K562 (cell line): ENCODE data around the gene IL13. TPM values are rescaled to one million over a fixed set of nuclear protein-coding genes. Genes with fewer than 3 reads are reported as not detected.

Experiments used
- ATAC-seq: fragments of 200-7000 bp; cut with Tn5 transposase; 3 replicates; pipeline ENCODE4 v1.9.1; 2020; ENCODE audit warnings: moderate library complexity
- BruUV-seq: library from RNA; stranded (reverse); fragments of 400-500 nt; replicated peaks from 2 replicates; lab custom pipeline; 2021; lab: Mats Ljungman, UMichigan
- CTCF ChIA-PET: fragments of 300-600 bp; formaldehyde crosslinking; extraction: SDS; loops from one replicate; lab custom pipeline; 2021; ENCODE audit warnings: low intra/inter-chr PET ratio; lab: Yijun Ruan, JAX
- POLR2A ChIA-PET: fragments of 300-600, 350-650 bp; sonication (Branson Sonifier 250); formaldehyde crosslinking; extraction: SDS; loops from one replicate; lab custom pipeline; 2021; ENCODE audit warnings: antibody characterized with exemption, inconsistent platforms; lab: Yijun Ruan, JAX
- DNase-seq, 4 experiments: peaks; one replicate each; pipeline versions ENCODE4 v3.0.0 to v3.0.0-alpha.2; 2011 to 2018; ENCODE audit warnings: low spot score in 3 of 4, mixed read lengths in 3 of 4; ENCODE audit errors: extremely low read depth in 1 of 4
- FAIRE-seq: peaks from 2 replicates; lab custom pipeline; 2011; peaks lifted over from hg19 to GRCh38; lab: Jason Lieb, UNC
- H2AFZ ChIP-seq: 2 replicates; pipeline ENCODE4 v1.6.0; 2011; ENCODE audit warnings: low read depth, low read length, control low read depth, inconsistent platforms
- H3K27ac ChIP-seq: fragments of 200-600 bp; 3 replicates; pipeline ENCODE4 v1.8.0; 2011; ENCODE audit warnings: low read depth, mild to moderate bottlenecking, control low read depth, inconsistent platforms, low read length, moderate library complexity, mixed read lengths; ENCODE audit errors: extremely low read depth
- H3K27me3 ChIP-seq, 2 experiments: fragments of 300-600 bp in 1 of 2; 2 replicates in 1 of 2; 3 replicates in 1 of 2; pipeline versions ENCODE4 v1.6.0 to v1.8.0; 2011; ENCODE audit warnings: inconsistent platforms in 2 of 2, low read length in 2 of 2, mild to moderate bottlenecking in 1 of 2, mixed read lengths in 1 of 2, moderate library complexity in 1 of 2; ENCODE audit not compliant: control insufficient read depth in 2 of 2, insufficient read depth in 2 of 2
- H3K36me3 ChIP-seq: fragments of 300-600 bp; 3 replicates; pipeline ENCODE4 v1.8.0; 2011; ENCODE audit warnings: mild to moderate bottlenecking, low read length, inconsistent platforms; ENCODE audit not compliant: control insufficient read depth, insufficient read depth
- H3K4me1 ChIP-seq, 2 experiments: fragments of 200-600 bp in 1 of 2; replicated peaks in 1 of 2; 2 replicates in 1 of 2; 3 replicates in 1 of 2; pipeline versions ENCODE4 v1.5.1 to v1.8.0; 2011; ENCODE audit warnings: inconsistent platforms in 2 of 2, low read length in 2 of 2, mild to moderate bottlenecking in 1 of 2, mixed read lengths in 1 of 2, moderate library complexity in 1 of 2; ENCODE audit not compliant: control insufficient read depth in 2 of 2, insufficient read depth in 2 of 2
- H3K4me2 ChIP-seq: 2 replicates; pipeline ENCODE4 v1.6.1; 2011; ENCODE audit warnings: low read length, control low read depth, inconsistent platforms, mixed read lengths; ENCODE audit not compliant: insufficient read depth
- H3K4me3 ChIP-seq: fragments of 200-600 bp; sonication (generic), shearing (Covaris generic); 2 replicates; pipeline ENCODE4 v1.5.1; 2016; ENCODE audit warnings: control low read depth, inconsistent platforms
- H3K79me2 ChIP-seq: fragments of 200-600 bp; 3 replicates; pipeline ENCODE4 v1.8.0; 2011; ENCODE audit warnings: low read length, inconsistent platforms; ENCODE audit not compliant: control insufficient read depth, insufficient read depth
- H3K9ac ChIP-seq, 2 experiments: 2 replicates each; pipeline versions ENCODE4 v1.6.0 to v1.6.1; 2011; ENCODE audit warnings: low read depth in 2 of 2, low read length in 2 of 2, control low read depth in 1 of 2, inconsistent platforms in 1 of 2, mild to moderate bottlenecking in 1 of 2, mixed read lengths in 1 of 2; ENCODE audit not compliant: insufficient read depth in 1 of 2
- H3K9me1 ChIP-seq: one replicate; pipeline ENCODE4 v1.6.0; 2011; ENCODE audit warnings: inconsistent platforms, mild to moderate bottlenecking, low read length, moderate library complexity; ENCODE audit not compliant: control insufficient read depth, insufficient read depth
- H3K9me3 ChIP-seq: replicated peaks from 2 replicates; pipeline ENCODE4 v1.5.1; 2011; ENCODE audit warnings: low read depth, low read length, inconsistent platforms; ENCODE audit not compliant: control insufficient read depth, insufficient read depth
- H4K20me1 ChIP-seq: replicated peaks from 2 replicates; pipeline ENCODE4 v1.6.1; 2011; ENCODE audit warnings: low read length, inconsistent platforms, mixed read lengths; ENCODE audit not compliant: control insufficient read depth, insufficient read depth
- ADNP ChIP-seq: fragments of 200-800 bp; sonication (Bioruptor generic); IDR thresholded peaks from 2 replicates; pipeline ENCODE4 v1.6.1; 2016; ENCODE audit warnings: missing genetic modification characterization, missing compliant biosample characterization
- ARID1B ChIP-seq: fragments of 450-650 bp; IDR thresholded peaks from 2 replicates; pipeline ENCODE4 v1.6.1; 2016; ENCODE audit warnings: antibody characterized with exemption, mild to moderate bottlenecking, inconsistent platforms
- CEBPB ChIP-seq: fragments of 450-650 bp; IDR thresholded peaks from 2 replicates; pipeline ENCODE4 v1.6.1; 2016; ENCODE audit warnings: missing genetic modification characterization, missing compliant biosample characterization
- DNMT1 ChIP-seq: fragments of 450-650 bp; IDR thresholded peaks from 2 replicates; pipeline ENCODE4 v1.6.1; 2016; ENCODE audit warnings: antibody characterized with exemption, mild to moderate bottlenecking
- DPF2 ChIP-seq: fragments of 450-650 bp; IDR thresholded peaks from 2 replicates; pipeline ENCODE4 v1.6.1; 2016
- KLF16 ChIP-seq: IDR thresholded peaks from 2 replicates; pipeline ENCODE4 v1.6.1; 2016; ENCODE audit warnings: antibody characterized with exemption
- MYBL2 ChIP-seq, 2 experiments: fragments of 450-650 bp in 1 of 2; sonication (generic) in 1 of 2; formaldehyde crosslinking in 1 of 2; IDR thresholded peaks; 2 replicates each; pipeline versions ENCODE4 v1.6.1 to v1.8.1; 2017 to 2022; ENCODE audit warnings: borderline replicate concordance in 1 of 2, inconsistent platforms in 1 of 2, low read depth in 1 of 2, mild to moderate bottlenecking in 1 of 2, missing genetic modification reagents in 1 of 2, moderate library complexity in 1 of 2
- NBN ChIP-seq: fragments of 450-650 bp; IDR thresholded peaks from 2 replicates; pipeline ENCODE4 v1.6.1; 2016; ENCODE audit warnings: low read depth, mild to moderate bottlenecking
- PHB ChIP-seq: fragments of 250-450 bp; sonication (Bioruptor Pico); IDR thresholded peaks from 2 replicates; pipeline ENCODE4 v1.5.0; 2021
- RBM17 ChIP-seq: fragments of 200-400 bp; formaldehyde crosslinking; IDR thresholded peaks from 2 replicates; pipeline ENCODE4 v1.6.1; 2017; ENCODE audit warnings: low read depth, mild to moderate bottlenecking, low read length, borderline replicate concordance
- RCOR1 ChIP-seq, 2 experiments: IDR thresholded peaks; 2 replicates each; pipeline ENCODE4 v1.6.1; 2012; ENCODE audit warnings: low read depth in 2 of 2, low read length in 2 of 2, borderline replicate concordance in 1 of 2, improper control_type of control experiment in 1 of 2
- RNF2 ChIP-seq: sonication (generic); IDR thresholded peaks from 2 replicates; pipeline ENCODE4 v1.6.1; 2016
- SFPQ ChIP-seq: fragments of 200-400 bp; formaldehyde crosslinking; IDR thresholded peaks from 2 replicates; pipeline ENCODE4 v1.6.1; 2017; ENCODE audit warnings: mild to moderate bottlenecking, low read depth, low read length, moderate library complexity
- SIN3A ChIP-seq, 2 experiments: fragments of 150-350 bp in 1 of 2; IDR thresholded peaks; 2 replicates each; pipeline ENCODE4 v1.6.1; 2011 to 2016; ENCODE audit warnings: borderline replicate concordance in 2 of 2, low read depth in 2 of 2, low read length in 2 of 2, mild to moderate bottlenecking in 2 of 2, moderate library complexity in 2 of 2; ENCODE audit not compliant: control insufficient read depth in 1 of 2
- SOX6 ChIP-seq: fragments of 450-650 bp; IDR thresholded peaks from 2 replicates; pipeline ENCODE4 v1.6.1; 2014; ENCODE audit warnings: mild to moderate bottlenecking
- TAF7 ChIP-seq: fragments of 450-650 bp; IDR thresholded peaks from 2 replicates; pipeline ENCODE4 v1.6.1; 2016; ENCODE audit warnings: missing genetic modification characterization, missing compliant biosample characterization
- TAL1 ChIP-seq: fragments of 450-650 bp; IDR thresholded peaks from 2 replicates; pipeline ENCODE4 v1.6.1; 2016; ENCODE audit warnings: mild to moderate bottlenecking
- TCF3 ChIP-seq: sonication (generic); formaldehyde crosslinking; IDR thresholded peaks from 2 replicates; pipeline ENCODE4 v1.4.0; 2020; ENCODE audit warnings: mild to moderate bottlenecking, missing genetic modification reagents
- TEAD4 ChIP-seq, 2 experiments: sonication (generic) in 1 of 2; formaldehyde crosslinking in 1 of 2; IDR thresholded peaks; 2 replicates each; pipeline versions ENCODE4 v1.6.1 to v1.8.0; 2012 to 2022; ENCODE audit warnings: borderline replicate concordance in 1 of 2, inconsistent platforms in 1 of 2, low read length in 1 of 2, mild to moderate bottlenecking in 1 of 2, missing genetic modification reagents in 1 of 2
- ZBED1 ChIP-seq: IDR thresholded peaks from 2 replicates; pipeline ENCODE4 v1.6.1; 2014
- ZFP30 ChIP-seq: fragments of 250-450 bp; sonication (Bioruptor Pico); IDR thresholded peaks from 2 replicates; pipeline ENCODE4 v1.8.0; 2022; ENCODE audit warnings: moderate library complexity, mild to moderate bottlenecking, inconsistent platforms, borderline replicate concordance
- ZNF561 ChIP-seq: fragments of 450-650 bp; formaldehyde crosslinking; conservative IDR thresholded peaks from 2 replicates; pipeline ENCODE4 v1.4.0; 2020; ENCODE audit warnings: mild to moderate bottlenecking, moderate library complexity
- WGBS: fragments of 100-300 bp; shearing (Covaris generic); methylation state at CpG from one replicate; pipeline ENCODE4 v1.1.6; 2016; ENCODE audit warnings: low coverage, mixed read lengths; ENCODE audit not compliant: insufficient coverage; ENCODE audit errors: missing lambda C conversion rate; 5-methylcytosine and 5-hydroxymethylcytosine counted together
- in situ Hi-C: fragments of 300-500 bp; cut with MboI; formaldehyde crosslinking; loops from 4 replicates; pipeline ENCODE4 v1.15.0; 2018; ENCODE audit warnings: inconsistent platforms, mixed read lengths
- intact Hi-C: fragments of 100-400 bp; cut with micrococcal nuclease; formaldehyde crosslinking; loops from 2 replicates; pipeline ENCODE4 v1.14.2; 2022
- polyA plus RNA-seq, 8 experiments: library from polyadenylated mRNA; depleted of rRNA in 4 of 8; stranded (reverse) in 5 of 8; unstranded in 3 of 8; fragments of >200 nt; fragmentation: Nextera tagmentation in 2 of 8; fragmentation: Illumina TruSeq in 1 of 8; extraction: Ambion mirVana in 2 of 8; extraction: Trizol in 1 of 8; gene quantifications; 2 replicates each; pipeline versions ENCODE4 v1.2.1 to v1.2.3, GENCODE V29; 2011 to 2014; ENCODE audit warnings: inconsistent platforms in 1 of 8, missing spikeins in 1 of 8
- total RNA-seq, 7 experiments: library from RNA; depleted of rRNA in 6 of 7; stranded (reverse); fragments of >200 nt in 6 of 7; fragmentation: Illumina TruSeq in 2 of 7; extraction: Trizol in 2 of 7; gene quantifications; 2 replicates each; pipeline versions ENCODE4 v1.2.1 to v1.2.3, GENCODE V29; 2011 to 2021; ENCODE audit warnings: low replicate concordance in 1 of 7

IL13 gene
- total and polyA plus RNA-seq, 9 of the 15 experiments (the other 6 are each of a cell fraction or from before 2014, with no cell fraction given) = not detected

GRCh38 chr5:132688536-132689339, 30.8 kb downstream of the IL13 start:
- CTCF ChIA-PET = no interaction called here
- BruUV-seq = no TSS peak
- TF ChIP-seq DPF2 (peak; percentile 38; the same call in 1 of the 2 replicates), ZBED1 (no peak), TAL1 (0 out of 2 replicates have a peak, but pooled peaks have one; percentile 20), TAF7 (tag) (no peak), RCOR1 (IDR thresholded peaks at IDR 0.05; ENCODE audit: borderline replicate concordance in 1 of 2, low read depth in 2 of 2, low read length in 2 of 2) (peak in 1 of 2 experiments; percentile 52; a peak in 1 of 4 replicates), RBM17 (no peak), TCF3 (CRISPR knock-in tag) (0 out of 2 replicates have a peak, but pooled peaks have one; percentile 21), KLF16 (0 out of 2 replicates have a peak, but pooled peaks have one; percentile 14), MYBL2 (IDR thresholded peaks at IDR 0.05; ENCODE audit: low read depth) (no peak), MYBL2 (CRISPR knock-in tag; IDR thresholded peaks at IDR 0.05; ENCODE audit: borderline replicate concordance) (no peak), PHB (no peak), ARID1B (peak; percentile 44; the same call in 1 of the 2 replicates), CEBPB (tag) (peak; percentile 41; the same call in 1 of the 2 replicates), TEAD4 (IDR thresholded peaks at IDR 0.05; ENCODE audit: low read length) (peak; percentile 68; the same call in 1 of the 2 replicates), TEAD4 (CRISPR knock-in tag; IDR thresholded peaks at IDR 0.05; ENCODE audit: borderline replicate concordance) (no peak), ZFP30 (no peak), DNMT1 (no peak), ADNP (tag) (no peak), SIN3A (IDR thresholded peaks at IDR 0.05; ENCODE audit: borderline replicate concordance in 2 of 2, control insufficient read depth in 1 of 2, low read depth in 2 of 2, low read length in 2 of 2) (no peak), RNF2 (no peak), NBN (no peak), SOX6 (peak; percentile 73), SFPQ (no peak), ZNF561 (CRISPR knock-in tag) (no peak)

More at GRCh38 chr5:132688536-132689339, 30.8 kb downstream of the IL13 start:
- no peak overlapping the region for H3K27ac ChIP-seq
- H3K4me1 ChIP-seq = peaks cover 7 to 30% of the 10 kb centered on the region in 2 experiments; a peak in 4 of 5 replicates
- ATAC-seq (no peak), DNase-seq (no peak), FAIRE-seq (peak; percentile 29)
- H3K4me2 ChIP-seq = no peak overlapping the region
- in situ Hi-C loops = no loop called here
- POLR2A ChIA-PET = interaction anchor here (0.7 to 1.4 kb wide), 3 partner anchors 7 to 86 kb away, joined by 3 to 5 read pairs (median 3); no protein-coding TSS in a partner anchor
- H3K79me2 ChIP-seq = no peaks in the 10 kb centered on the region
- no peaks in the 10 kb centered on the region for H3K9me3 ChIP-seq
- WGBS = 12% methylated on average over 7 of the region's 7 CpGs
- H3K36me3 ChIP-seq = no peaks in the 10 kb centered on the region
- no peaks in the 10 kb centered on the region for H3K9me1 ChIP-seq
- intact Hi-C loops = no loop called here
- no peaks in the 10 kb centered on the region for H3K27me3 ChIP-seq
- H3K9ac ChIP-seq = no peak overlapping the region
- H3K4me3 ChIP-seq = no peak overlapping the region
- no peaks in the 10 kb centered on the region for H4K20me1 ChIP-seq
- H2AFZ ChIP-seq = no peak overlapping the region
